NCI-H82 treated with DMSO at 0.1 percent for 48 hours (cell line): ENCODE measurements around the gene RTP3.

Experiments
- DNase-seq: peaks from one replicate; lab custom pipeline; 2025; ENCODE audit not compliant: unreplicated experiment; lab: John Stamatoyannopoulos, UW

Gene RTP3

DNA sequence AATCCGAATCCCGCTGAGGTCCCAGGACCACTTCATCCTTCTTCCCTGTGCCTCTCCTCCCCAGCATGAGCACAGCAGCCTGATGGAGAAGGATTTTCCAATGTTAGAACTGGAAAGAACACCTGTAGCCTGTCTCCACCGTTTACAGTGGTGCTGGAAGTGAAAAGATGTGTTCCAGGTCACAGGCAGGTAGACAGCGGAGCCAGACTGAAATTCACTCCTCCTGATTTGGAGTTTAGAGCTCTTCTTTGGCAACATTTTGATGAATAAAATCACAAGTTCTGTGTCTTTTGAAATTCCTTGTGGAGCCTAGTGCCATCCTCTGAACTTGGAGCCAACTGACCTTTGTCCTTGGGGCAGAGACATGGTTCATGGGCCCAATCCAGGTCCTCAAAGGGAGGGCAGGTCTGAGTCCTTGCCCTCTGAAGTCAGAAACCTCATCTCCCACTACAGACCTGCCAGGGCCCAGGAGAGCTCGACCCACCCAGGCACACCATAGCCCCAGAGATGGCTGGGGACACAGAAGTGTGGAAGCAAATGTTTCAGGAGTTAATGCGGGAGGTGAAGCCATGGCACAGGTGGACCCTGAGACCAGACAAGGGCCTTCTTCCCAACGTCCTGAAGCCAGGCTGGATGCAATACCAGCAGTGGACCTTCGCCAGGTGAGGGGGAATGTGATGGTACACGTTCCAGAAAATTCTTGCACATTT is at the start of gene RTP3:
Gene RTP3 (plus strand): TSS at position 421 of the 710 bp plus-strand sequence. CDS start 87 bp downstream, at position 508.
- no peak for DNase-seq

DNA sequence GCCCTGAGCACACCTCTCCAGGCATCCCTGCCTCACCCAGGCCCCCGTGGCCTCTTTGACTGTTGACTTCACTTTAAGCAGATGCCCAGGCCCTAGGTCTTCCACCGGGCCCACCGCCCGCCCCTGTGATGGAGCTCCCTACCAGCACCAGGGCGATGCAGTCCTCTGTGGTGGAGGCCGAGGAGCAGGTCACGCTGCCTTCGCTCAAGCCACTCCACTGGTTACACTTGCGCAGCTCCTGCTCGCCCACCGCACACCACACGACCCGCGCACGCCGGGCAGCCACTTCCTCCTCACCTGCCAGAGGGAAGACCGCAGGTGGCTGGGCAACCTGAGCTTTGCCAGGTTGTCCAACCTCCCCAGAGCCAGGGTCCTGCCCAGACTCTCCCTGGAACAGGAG is 49.1 kb upstream of the RTP3 start:
- no peak for DNase-seq

DNA sequence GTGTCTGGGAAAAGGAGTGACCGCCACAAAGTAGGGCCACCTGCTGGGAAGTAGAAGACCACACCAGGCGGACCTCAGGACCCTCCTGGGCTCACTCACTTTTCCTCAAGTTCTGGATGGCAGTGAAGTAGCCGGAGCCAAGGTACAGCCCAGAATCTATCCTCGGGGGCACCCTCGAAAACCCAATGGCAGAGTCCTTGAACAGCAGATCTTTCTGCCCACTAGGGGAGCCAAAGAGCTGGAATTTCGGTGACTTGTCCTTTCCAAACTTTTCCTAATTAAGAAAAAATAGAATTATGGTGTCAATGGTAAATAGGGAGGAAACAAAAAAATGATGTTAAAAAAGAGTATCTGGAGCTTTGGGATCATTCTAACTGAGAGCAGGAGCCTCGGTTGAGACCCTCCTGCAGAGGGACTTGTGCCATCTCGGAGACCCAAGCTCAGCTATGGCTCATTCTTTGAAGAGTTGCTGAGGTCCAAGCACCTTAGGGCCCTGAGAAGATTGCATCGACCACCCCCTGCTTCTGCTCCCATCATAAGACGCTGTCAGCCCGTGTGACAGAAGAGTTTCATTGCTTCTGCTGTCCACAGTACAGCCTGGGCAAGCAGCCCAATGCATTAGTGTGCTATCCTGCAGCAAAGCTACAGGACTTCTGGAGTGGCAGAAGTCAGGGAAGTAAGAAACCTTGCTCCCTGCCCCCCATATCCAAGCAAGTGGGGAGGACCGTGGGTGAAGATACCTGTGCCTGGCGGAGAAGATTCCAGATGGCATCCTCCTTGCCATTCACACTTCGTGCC is 47.8 kb upstream of the RTP3 start:
- no peak for DNase-seq

DNA sequence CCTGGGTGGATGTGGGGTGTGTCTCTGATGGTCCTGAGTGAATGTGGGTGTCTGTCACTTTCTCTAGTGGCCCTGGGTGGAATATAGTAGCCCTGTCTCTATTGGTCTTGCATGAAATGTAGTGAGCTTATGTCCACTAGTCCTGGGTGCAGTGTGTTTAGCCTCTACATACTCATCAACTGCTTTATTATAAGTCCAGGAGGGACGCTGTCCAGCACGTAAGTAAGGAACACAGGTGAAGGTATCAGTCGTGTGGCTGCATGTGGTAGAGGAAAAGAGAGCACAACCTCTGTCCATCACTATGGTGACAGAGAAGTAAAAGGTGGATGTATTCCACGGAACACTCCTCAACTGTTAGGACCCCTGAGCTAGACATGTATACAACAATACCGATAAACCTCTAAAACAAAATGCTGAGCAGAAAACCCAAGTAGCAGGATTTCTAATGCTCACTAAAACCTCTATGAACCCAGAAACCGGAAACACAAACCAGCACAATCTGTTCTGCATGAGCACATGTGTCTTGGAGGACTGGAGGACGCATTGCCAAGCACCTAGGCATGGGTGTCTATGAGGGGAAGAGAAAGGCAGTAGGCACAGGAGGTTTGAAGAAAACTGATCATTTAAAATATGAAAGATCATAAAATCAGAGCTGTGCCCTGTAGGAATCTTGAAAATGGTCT is 44.1 kb upstream of the RTP3 start:
- DNase-seq = no peak

DNA sequence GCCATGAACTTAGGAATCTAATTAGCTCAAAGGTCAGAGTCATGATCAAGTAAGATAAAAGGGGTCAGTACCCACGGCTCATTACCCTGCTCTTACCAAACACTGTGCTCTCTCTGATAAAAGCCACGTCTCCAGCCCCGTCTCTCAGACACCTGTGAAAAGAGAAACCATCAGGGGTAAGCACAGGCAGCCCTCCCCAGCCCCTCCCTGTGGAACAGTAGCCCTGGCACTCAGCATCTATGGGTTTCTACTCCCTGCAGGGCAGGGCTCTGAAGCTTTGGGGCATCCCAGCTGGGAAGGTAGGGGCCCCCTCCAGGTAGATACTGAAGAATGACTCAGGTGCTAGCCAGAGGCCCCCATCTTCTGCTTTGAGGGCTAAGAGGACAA is 43.6 kb upstream of the RTP3 start:
- DNase-seq = no peak

DNA sequence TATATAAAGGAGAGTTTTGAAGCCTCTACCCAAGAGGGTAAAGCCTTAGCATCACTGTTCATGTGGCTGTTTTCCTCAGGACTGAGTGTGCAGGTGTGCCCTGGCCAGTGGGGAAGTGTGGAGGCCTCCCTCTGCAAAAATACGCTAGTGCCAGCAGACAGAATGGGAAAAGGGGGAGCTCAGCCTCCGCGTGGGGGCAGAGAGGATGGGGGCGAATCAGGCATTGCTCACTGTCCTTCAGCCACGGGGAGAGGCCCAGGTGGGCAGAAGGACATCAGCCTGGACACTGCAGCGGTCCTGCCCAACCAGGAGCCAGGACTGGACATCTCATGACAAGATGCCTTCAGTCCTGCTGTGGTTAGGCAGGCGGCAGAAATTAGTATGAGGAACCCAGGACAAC is 43.2 kb upstream of the RTP3 start:
- DNase-seq = no peak

DNA sequence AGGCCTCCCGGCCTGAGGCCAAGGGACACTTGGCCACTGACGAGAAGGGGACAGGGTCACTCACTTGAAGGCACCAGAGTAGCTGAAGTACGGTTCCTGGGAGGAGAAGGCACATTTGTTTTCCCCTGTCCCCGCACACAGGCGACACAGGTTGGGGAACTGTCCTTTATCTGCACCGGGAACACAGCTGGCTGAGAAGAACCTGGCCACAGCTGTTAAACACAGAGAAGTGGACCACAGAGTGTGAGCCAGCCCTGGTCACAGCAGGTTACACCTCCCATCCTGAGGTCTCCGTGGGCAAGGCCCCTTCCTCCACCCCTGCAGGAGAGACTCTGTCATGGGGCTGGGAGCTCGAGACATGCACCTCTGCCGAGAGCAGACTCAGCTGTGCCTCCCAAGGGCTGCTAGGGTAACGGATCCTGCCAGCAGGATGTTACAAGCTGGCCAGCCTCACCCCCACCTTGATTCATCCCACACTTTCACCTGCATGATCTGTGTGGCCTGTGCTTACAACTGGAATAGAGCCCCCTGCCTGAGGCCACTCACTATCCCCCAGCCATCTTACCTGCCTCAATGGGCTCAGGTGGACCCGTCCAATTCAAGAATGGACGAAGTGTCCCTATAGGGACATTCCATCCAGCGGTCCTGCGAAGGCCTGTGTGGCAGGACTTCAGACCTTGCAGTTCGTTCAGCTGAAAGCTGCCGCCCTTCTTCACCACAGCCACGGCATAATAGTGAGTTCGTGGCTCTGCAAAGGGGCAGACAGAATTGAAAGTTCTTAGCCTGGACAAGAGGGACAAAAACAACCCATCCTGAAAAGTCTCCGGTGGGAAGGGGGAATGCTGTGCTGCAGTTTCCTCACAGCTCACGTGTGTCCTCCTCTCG is 42.3 kb upstream of the RTP3 start:
- DNase-seq = no peak

DNA sequence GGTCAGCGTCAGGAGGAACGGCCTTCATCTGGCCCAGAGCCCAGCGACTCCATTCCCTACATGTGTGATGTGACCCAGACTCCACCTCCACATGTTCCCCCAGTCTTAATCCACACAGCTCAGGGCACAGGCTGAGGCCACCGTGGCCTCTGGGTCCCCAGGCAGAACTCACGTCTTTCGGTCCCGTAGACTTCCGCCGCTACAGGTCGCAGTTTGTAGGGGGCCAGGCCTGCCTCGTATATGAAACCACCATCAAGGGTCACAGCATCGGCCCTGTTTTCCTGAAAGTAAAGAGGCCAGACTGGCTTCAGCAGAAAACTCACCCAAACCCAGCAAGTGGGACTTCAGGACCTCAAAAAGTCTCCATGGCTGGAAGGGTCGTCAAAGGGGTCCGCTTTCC is 41.7 kb upstream of the RTP3 start:
- DNase-seq = no peak

DNA sequence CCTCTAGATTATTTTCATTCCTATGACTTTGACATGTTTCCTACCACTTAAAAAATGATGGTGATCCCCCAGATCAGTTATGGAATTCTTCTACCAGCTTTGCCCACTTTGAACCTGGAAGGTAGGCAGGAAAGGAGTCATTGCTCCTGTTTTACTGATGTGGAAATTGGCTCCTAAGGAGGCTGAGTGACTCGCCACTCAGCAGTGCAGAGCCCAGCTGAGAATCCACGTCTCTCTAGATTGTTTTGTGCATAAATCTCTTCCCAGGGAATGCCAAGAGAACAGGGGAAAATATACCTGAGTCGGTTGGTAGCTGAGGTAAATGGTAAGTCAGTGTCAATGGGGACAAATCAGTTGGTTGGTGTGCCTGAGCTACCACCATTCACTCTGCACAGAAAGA is 37.7 kb upstream of the RTP3 start:
- DNase-seq = no peak

DNA sequence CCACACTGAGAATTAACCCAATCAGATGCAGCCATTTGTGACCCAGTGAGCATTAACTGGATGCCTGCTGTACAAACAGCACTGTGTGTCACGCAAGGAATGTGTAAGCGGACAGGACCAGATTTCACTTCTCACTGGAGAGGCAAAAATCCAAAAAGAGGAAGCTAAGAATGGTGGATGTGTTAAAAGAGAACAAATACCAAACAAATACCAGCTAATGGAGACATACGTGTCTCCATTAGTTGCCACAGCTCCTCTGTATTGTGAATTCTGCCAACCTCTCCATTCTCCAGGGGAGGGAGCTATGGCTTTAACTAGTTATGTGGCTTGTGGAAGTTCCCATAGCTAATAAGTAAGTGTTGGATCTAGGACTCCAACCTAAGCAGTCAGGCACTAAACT is 35.7 kb upstream of the RTP3 start:
- DNase-seq = no peak

DNA sequence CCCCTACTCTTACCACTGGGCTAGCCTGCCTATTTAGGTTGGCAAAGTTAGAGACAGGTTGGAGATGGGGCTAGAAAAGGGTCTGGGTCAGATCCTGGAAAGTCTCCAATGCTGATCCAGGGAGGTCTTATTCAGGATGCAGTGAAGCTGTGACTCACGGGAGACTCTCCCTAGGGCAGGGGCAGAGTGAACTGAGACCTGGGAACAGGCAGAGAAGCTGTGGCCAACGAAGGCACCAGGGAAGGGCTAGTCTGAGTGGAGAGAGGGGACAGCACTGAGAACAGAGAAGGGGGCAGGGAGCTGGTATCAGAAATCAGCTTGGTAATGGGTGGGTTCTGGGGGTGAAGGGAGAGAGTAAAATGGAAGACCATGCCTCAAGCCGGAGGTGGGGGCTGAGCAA is 35.3 kb upstream of the RTP3 start:
- DNase-seq = no peak

DNA sequence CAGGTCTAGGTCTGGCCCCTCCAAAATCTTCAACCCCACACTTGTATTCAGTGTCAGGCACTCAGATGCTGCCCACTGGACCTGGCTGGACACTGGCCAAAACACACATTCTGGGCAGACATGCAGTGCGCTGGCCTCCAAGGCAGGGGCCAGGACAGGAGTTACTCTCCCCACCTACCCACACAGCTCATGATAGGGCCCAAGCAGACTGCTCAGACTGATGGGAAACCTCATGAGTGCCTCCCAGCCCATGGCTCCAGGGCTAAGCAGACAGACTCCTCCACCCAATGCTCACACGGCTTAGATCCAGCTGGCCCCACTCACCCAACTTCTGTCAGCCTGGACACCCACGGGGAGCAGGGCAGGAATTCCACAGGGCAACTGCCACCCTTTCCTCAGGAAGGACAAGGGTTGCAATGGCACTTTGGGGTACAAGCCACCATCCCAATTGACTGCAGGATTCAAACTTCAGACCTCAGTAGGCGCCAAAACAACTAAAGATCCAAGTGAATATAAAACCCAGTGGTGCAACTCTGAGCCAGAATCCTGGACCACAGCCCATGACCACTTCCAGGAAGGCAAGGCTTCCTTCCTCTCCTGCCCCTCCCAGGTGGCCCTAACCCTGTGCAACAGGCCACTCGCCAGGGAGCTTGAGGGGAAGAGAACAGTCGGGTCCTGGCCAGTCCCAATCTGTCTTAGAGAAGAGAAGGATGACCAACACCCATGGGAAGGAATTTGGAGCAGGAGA is 34.5 kb upstream of the RTP3 start:
- DNase-seq = no peak

DNA sequence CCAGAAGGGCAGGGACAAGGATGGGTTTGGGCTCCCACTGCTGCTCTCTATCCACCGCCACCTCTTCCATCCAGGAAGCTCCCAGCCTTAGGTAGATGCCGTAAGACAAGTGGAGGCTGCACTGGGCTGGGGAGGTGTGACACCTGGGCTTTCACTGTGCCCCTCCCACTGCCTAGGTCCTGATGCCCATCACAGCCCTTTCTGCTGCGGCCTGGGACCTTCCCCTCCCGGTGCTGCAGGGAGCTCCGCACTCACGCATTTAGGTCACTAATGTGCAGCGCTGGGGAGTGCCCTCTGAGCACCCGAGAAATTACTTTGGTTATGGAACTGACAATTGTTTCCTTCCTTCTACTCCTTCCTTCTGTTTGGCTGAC is 33.9 kb upstream of the RTP3 start:
- DNase-seq = no peak

DNA sequence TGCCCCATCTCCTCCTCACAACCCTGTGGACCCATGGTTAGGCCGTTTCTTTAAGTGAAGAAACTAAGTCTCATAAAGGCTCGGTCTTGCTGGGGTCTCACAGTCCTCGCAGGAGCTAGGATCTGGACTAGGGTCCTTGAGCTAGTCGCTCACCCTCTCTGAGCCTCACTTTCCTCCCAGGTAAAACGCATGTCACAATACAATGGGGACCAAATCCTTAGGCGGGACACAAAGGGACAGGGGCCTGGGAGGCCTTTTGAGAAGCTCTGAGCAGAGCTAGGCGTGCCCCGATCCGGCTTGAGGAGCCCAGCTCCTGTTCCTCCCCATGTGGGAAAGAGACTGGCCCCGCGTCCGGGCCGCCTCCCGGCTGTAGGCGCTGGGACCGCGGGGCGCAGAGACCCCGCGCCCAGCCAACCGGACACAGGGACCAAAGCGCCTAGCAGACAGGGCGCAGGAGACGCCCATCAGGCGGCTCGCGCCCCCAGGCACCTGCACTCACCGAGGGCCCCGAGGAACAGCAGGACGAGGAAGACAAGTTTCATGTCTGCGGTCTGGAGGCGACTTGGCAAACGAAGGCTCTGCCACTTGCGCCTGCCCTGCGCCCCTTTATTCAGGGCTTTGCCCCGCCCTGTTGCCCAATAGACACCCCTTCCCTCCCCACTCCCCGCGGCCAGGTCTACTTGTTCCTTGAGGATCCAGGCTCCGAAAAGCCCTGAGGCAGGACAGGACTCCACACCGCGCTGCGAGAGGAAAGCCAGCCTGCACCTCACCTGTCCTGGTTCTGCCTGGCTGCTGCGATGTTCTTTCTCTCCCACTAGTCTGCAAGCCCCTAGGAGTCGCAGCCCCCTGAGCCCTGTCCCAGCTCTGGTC is 33.2 kb upstream of the RTP3 start, which contains the start of gene LTF:
Gene LTF (minus strand): TSS at position 580 of the 870 bp plus-strand sequence. CDS start 38 bp downstream, at position 542.
- no peak for DNase-seq

DNA sequence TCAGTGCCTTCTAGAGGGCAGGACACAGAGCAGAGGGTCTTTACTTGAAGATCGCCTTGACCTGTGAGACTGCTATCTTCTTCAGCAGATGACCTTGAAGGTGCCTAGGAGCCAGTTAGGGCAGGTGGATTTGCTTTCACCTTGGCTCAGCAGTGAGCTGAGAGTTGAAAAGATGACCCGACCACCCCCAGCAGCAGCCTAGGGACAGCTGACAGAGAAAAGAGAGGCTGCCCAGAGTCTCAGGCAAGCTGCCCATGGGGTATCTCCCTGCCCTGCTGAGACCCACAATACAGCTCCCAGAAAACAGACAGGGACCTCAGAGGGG is 32.6 kb upstream of the RTP3 start:
- no peak for DNase-seq

DNA sequence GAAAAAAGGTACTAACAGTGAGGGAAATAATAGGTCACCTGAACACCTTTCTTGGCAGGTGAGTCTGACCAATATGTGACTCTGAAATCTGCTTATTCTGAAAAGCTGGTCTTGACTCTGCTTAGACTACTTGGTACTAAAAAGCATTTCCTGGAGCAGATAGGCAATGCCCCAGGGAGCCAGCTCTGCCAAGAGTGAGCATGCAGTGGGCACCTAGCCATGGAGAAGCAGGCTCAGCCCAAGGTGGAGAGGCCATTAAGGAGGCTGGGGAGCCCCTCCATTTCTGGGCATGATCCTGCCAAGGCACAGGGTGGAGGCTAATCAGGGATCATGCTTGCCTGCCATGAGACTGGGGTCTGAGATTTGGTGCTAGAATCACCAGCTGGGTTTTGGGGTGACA is 31.5 kb upstream of the RTP3 start:
- no peak for DNase-seq

DNA sequence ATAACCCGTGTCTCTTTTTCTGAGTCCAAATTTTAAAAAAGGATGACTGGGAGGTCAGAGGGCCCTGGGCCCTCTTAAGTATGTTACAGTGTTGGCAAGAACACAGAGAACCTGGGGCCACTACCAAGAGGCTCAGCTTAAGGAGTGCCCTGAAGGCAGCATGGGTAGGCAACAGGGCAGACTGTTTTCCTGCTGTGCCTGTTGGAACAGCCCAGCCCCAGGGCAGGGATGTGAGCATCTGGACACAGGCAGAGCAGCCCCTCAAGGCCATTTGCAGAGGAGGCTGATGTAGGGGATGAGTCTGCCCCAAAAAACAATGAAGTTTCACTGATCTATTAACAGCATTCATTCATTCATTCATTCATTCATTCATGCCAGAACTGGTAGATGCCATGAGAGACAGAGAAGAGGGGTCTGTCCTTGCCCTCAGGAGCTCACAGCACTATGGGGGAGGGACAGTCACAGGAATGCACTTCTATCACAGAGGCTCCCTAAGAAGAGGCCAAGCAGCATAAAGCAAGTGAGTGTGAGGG is 30.8 kb upstream of the RTP3 start:
- no peak for DNase-seq

DNA sequence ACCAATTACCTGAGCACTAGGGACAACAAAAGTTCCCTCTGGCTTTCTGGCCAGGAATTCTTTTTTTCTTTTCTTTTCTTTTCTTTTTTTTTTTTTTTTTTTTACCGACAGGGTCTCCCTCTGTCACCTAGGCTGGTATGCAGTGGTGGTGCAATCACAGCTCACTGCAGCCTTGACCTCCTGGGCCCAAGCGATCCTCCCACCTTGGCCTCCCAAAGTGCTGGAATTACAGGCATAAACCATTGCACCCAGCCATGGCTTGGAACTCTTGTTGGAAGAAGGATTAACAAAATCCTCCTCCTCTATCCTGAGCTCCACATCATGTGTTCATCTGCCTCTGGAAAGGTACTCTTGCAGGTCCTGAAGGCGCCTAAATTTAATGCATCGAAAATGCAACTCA is 30.2 kb upstream of the RTP3 start:
- no peak for DNase-seq
